Measurements from ENCODE around the gene PAX7.

PAX7 gene

GRCh38 chr1:18703041-18703621, 72.5 kb downstream of the PAX7 start:
- no peak for DNase-seq (ENCODE audit: low spot score)

DNA sequence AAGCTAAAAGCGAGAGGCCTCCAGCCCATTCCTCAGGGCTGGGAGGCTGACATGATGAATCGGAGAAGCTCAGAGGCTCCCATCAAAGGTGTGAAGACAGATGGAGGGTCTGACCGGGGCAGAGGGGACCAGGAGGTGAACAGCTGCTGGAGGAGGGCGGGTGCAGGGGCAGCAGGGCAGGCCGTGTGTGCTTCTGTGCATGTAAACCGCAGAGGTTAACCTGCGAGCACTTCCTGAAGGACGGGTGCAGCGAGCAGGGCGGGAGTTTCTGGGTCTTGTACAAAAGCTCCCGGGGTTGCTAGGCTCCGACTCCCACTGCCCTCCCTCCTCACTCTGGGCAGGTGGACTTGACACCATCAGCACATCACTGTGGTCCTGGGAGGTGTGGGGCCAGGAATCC, 75.2 kb downstream of the PAX7 start:
- no peak for DNase-seq (ENCODE audit: low spot score)

- DNase-seq (ENCODE audit: low spot score), result no peak
Measured at GRCh38 chr1:18707696-18708257, 77.1 kb downstream of the PAX7 start.

- DNase-seq (ENCODE audit: low spot score), result no peak
Measured at GRCh38 chr1:18710002-18710401, 79.4 kb downstream of the PAX7 start.

- DNase-seq (ENCODE audit: low spot score), result no peak
Measured at GRCh38 chr1:18711003-18711402, 80.4 kb downstream of the PAX7 start.

- DNase-seq (ENCODE audit: low spot score), result no peak
Measured at GRCh38 chr1:18711536-18712251, 81.0 kb downstream of the PAX7 start.

GRCh38 chr1:18712252-18712600, 81.6 kb downstream of the PAX7 start:
- DNase-seq (ENCODE audit: low spot score), result no peak

DNA sequence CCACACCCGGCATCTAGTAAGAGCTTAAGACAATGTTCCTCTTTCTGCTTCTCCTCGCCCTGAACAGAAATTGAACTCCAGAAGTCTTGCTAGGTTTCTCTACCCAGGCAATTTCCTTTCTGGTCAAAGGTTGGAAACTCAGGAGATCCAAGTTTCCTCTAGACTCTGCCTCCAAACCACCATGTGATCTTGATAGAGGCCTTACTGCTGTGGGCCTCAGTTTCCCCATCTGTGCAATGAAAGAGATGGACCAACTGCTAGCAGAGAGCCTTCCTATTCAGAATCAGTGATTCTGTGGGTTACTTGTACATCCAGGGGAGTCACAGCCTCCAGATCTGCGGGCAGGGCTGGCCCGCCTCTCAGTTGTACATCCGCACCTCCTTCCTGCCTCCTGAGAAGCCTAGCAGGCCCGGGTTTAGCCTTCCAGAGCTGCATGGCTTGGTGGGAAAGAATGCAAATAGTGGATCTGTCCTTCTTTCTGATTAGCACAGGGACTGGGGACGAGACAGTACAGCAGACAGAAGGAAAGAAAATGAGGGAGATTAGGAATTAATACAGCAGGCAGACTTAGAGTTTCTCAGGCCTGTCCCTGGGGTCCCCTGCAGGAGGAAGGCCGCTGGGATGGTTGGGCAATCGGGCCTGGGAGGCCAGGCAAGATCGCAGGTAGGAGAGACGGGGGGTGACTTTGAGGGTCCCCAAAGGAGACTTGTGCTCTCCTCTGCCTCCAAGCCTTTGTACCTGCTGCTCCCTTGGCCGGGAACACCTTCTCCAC, 83.9 kb downstream of the PAX7 start:
- DNase-seq (ENCODE audit: low spot score), result no peak

DNA sequence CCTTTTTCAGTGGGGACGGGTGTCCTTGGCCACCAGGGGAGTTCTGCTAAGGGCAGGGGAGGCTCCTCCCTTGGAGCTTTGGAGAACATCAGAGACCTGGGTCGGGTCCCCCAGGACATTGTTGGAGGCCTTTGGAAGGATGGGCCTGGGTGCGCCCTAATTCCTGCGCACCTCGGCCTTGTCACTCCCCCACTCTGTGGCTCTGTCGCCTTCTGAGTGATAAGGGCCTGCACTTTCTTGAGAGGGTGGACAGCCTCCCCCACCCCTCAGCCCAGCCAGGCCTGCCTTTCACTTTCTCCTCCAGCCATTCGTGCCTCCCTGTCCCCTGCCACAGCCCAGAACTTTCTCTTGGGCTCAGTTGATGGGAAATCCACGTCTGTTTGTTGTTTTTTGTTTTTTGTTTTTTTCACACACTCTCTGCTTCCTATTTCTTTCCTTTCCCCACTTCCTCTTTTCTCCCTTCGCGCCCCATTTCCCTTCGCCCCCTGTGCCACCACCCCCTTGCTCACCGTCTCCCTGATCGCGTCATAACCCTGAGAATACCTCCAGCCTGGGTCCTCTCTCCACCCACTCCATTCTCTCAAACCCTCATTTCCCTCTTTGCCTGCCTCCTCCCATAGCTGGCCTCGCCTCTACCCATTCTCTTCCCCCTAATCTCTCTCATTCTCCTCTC, 85.6 kb downstream of the PAX7 start:
- DNase-seq (ENCODE audit: low spot score), result no peak

- DNase-seq (ENCODE audit: low spot score), result no peak
Measured at GRCh38 chr1:18716785-18717678, 86.4 kb downstream of the PAX7 start.

GRCh38 chr1:18719786-18720451, 89.3 kb downstream of the PAX7 start:
- DNase-seq (ENCODE audit: low spot score), result no peak

DNA sequence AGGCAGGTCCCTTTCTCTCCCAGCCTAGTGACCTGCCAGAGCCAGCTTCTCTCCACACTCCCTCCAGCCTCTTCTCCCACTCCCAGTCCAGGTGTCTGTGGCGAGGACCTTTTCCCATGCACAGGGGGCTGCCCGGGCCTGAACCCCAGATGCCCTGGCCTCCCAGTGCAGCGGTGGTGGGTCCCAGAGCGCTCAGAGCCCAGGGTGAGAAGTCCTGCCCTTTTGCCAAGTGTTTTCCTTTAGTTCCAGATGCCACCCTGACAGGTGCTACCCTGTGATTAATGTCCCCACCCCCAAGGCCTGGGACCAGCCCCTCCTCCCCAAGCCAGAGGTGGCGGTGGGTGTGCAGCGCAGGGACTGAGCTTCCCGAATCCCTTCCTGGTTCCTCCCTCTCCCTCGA, 90.4 kb downstream of the PAX7 start:
- DNase-seq (ENCODE audit: low spot score), result no peak

DNA sequence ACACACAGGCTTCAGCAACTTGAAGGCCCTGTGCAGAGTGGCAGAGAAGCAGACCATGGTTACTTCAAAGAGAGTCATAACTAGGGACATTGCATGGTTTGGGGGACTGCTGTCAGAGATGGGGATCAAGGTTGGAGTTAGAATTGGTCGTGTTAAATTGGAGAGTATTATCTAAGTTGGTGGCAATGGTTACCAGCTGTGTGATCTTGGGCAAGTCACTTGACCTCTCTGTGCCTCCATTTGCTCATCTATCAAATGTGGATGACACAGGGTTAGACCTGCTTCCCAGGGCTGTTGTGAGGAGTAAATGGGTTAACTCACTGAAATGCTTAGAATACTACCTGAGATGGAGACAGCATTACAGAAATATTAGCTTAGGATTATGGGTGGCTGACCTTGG, 91.1 kb downstream of the PAX7 start:
- no peak for DNase-seq (ENCODE audit: low spot score)

- DNase-seq (ENCODE audit: low spot score), result no peak
Measured at GRCh38 chr1:18722270-18722669, 91.6 kb downstream of the PAX7 start.

DNA sequence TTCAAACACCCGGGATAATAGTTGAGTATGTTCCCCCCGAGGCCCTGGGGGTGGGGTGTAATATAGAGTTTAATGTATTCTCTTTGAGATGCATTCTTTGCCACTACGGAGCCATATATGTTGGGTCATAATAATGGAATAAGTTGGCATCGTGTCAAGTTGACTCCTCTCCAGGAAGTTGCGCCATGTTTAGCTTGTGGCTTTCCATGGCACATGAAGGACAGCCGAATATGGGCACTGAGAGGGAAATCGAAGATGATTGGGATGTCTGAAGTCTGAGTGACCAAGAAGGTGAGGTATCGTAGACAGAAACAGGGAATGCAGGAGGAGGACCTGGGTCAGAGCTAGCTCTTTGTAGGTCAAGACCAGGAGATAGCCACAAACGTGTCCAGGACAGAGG, 92.6 kb downstream of the PAX7 start:
- DNase-seq (ENCODE audit: low spot score), result no peak

GRCh38 chr1:18723701-18724411, 93.2 kb downstream of the PAX7 start:
- no peak for DNase-seq (ENCODE audit: low spot score)

GRCh38 chr1:18724801-18725200, 94.2 kb downstream of the PAX7 start:
- no peak for DNase-seq (ENCODE audit: low spot score)

- DNase-seq (ENCODE audit: low spot score), result no peak
Measured at GRCh38 chr1:18725231-18725895, 94.7 kb downstream of the PAX7 start.

- DNase-seq (ENCODE audit: low spot score), result no peak
Measured at GRCh38 chr1:18726368-18726767, 95.7 kb downstream of the PAX7 start.

- DNase-seq (ENCODE audit: low spot score), result no peak
Measured at GRCh38 chr1:18727956-18728355, 97.3 kb downstream of the PAX7 start.

All from CD4-positive, alpha-beta T cell treated with Interleukin-15 for 4 hours (primary cell).